Activated T-cell treated with anti-CD3 and anti-CD28 coated beads, Interleukin-2, amount 50 U/mL, for 1 hour (primary cell): Measurements from ENCODE around the gene KIF26B.

ENCODE experiments used
- DNase-seq: peaks from one replicate; pipeline ENCODE4 v3.0.0-alpha.2; 2020

KIF26B gene

GRCh38 chr1:245211035-245211749 is 56.4 kb downstream of the KIF26B start:
- DNase-seq: no peak

GRCh38 chr1:245211761-245212160 is 57.0 kb downstream of the KIF26B start:
- no peak for DNase-seq

GRCh38 chr1:245212221-245212710 is 57.5 kb downstream of the KIF26B start:
- no peak for DNase-seq

- no peak for DNase-seq
Observed at GRCh38 chr1:245213066-245213831, 58.5 kb downstream of the KIF26B start.

GRCh38 chr1:245215071-245215470 is 60.3 kb downstream of the KIF26B start:
- no peak for DNase-seq

GRCh38 chr1:245216366-245217115 is 61.8 kb downstream of the KIF26B start:
- no peak for DNase-seq

GRCh38 chr1:245217853-245218608 is 63.2 kb downstream of the KIF26B start:
- no peak for DNase-seq

GRCh38 chr1:245220381-245220985 is 65.7 kb downstream of the KIF26B start:
- DNase-seq: no peak

- no peak for DNase-seq
Observed at GRCh38 chr1:245221805-245222204, 67.0 kb downstream of the KIF26B start.

- DNase-seq: no peak
Observed at GRCh38 chr1:245222931-245223595, 68.3 kb downstream of the KIF26B start.

- no peak for DNase-seq
Observed at GRCh38 chr1:245225322-245226202, 70.8 kb downstream of the KIF26B start.

- no peak for DNase-seq
Observed at GRCh38 chr1:245226203-245226499, 71.4 kb downstream of the KIF26B start.

- no peak for DNase-seq
Observed at GRCh38 chr1:245229051-245229450, 74.3 kb downstream of the KIF26B start.

GRCh38 chr1:245232931-245233330 is 78.1 kb downstream of the KIF26B start:
- DNase-seq: no peak

- DNase-seq: no peak
Observed at GRCh38 chr1:245234217-245235081, 79.7 kb downstream of the KIF26B start.

GRCh38 chr1:245235156-245235555 is 80.4 kb downstream of the KIF26B start:
- no peak for DNase-seq

GRCh38 chr1:245240648-245241165 is 85.9 kb downstream of the KIF26B start:
- DNase-seq: no peak

GRCh38 chr1:245241526-245242130 is 86.8 kb downstream of the KIF26B start:
- DNase-seq: no peak

GRCh38 chr1:245242989-245243388 is 88.2 kb downstream of the KIF26B start:
- no peak for DNase-seq
